IPS-11a (cell line): Measurements from ENCODE around the gene DDX23.
A peak's percentile ranks its signal among the peaks of the same experiment; 100 is the strongest.
"Not testable (repeated sequence)": the region's sequence is repeated elsewhere in the genome, so short reads cannot be mapped to it uniquely, and the experiment has no call there.

Experiments
- H3K4me3 ChIP-seq: one replicate; pipeline ENCODE4 v1.5.1; 2013; ENCODE audit warnings: low read depth, low read length, control low read depth

DDX23 gene

GRCh38 chr12:48863291-48863690 is 11.3 kb upstream of the DDX23 start:
- no peak overlapping the region for H3K4me3 ChIP-seq

- no peak overlapping the region for H3K4me3 ChIP-seq
These were observed 10.8 kb upstream of the DDX23 start for GRCh38 chr12:48862760-48863159.

GRCh38 chr12:48861111-48861510 is 9.1 kb upstream of the DDX23 start:
- H3K4me3 ChIP-seq, result no peak overlapping the region

GRCh38 chr12:48860236-48860635 is 8.3 kb upstream of the DDX23 start:
- H3K4me3 ChIP-seq, result not testable (repeated sequence)

- H3K4me3 ChIP-seq, result no peak overlapping the region
These were observed 7.6 kb upstream of the DDX23 start for GRCh38 chr12:48859607-48860006.

GRCh38 chr12:48858043-48858442 is 6.1 kb upstream of the DDX23 start:
- H3K4me3 ChIP-seq, result no peak overlapping the region

- no peak overlapping the region for H3K4me3 ChIP-seq
These were observed 5.5 kb upstream of the DDX23 start for GRCh38 chr12:48857278-48857994.

- no peak overlapping the region for H3K4me3 ChIP-seq
These were observed 4.4 kb upstream of the DDX23 start for GRCh38 chr12:48856379-48856778.

GRCh38 chr12:48854932-48855331 is 3.0 kb upstream of the DDX23 start:
- not testable (repeated sequence) for H3K4me3 ChIP-seq

- no peak overlapping the region for H3K4me3 ChIP-seq
These were observed 2.5 kb upstream of the DDX23 start for GRCh38 chr12:48854488-48854887.

- peak overlapping the region; percentile 96 for H3K4me3 ChIP-seq
These were observed 1.0 kb upstream of the DDX23 start for GRCh38 chr12:48852734-48853688.

- not testable (repeated sequence) for H3K4me3 ChIP-seq
These were observed 9.9 kb downstream of the DDX23 start for GRCh38 chr12:48842021-48842420.

- H3K4me3 ChIP-seq, result no peak overlapping the region
These were observed 13.9 kb downstream of the DDX23 start for GRCh38 chr12:48838048-48838447.

GRCh38 chr12:48832321-48833060 is 19.5 kb downstream of the DDX23 start:
- H3K4me3 ChIP-seq, result no peak overlapping the region

- no peak overlapping the region for H3K4me3 ChIP-seq
These were observed 20.7 kb downstream of the DDX23 start for GRCh38 chr12:48831257-48831656.

- no peak overlapping the region for H3K4me3 ChIP-seq
These were observed 23.0 kb downstream of the DDX23 start for GRCh38 chr12:48828841-48829575.

GRCh38 chr12:48828293-48828692 is 23.7 kb downstream of the DDX23 start:
- no peak overlapping the region for H3K4me3 ChIP-seq

GRCh38 chr12:48827513-48828096 is 24.4 kb downstream of the DDX23 start:
- no peak overlapping the region for H3K4me3 ChIP-seq

GRCh38 chr12:48827026-48827425 is 24.9 kb downstream of the DDX23 start:
- H3K4me3 ChIP-seq, result no peak overlapping the region

- no peak overlapping the region for H3K4me3 ChIP-seq
These were observed 25.6 kb downstream of the DDX23 start for GRCh38 chr12:48826209-48826855.
